DMS 273 treated with DMSO at 0.1 percent for 48 hours (cell line): ENCODE measurements around the gene ABCC3.

Experiments used
- DNase-seq: peaks from one replicate; lab custom pipeline; 2025; lab: John Stamatoyannopoulos, UW

Gene ABCC3

GRCh38 chr17:50737118-50737698 lies 102.5 kb downstream of the ABCC3 start:
- no peak for DNase-seq

GRCh38 chr17:50739098-50739497 lies 104.4 kb downstream of the ABCC3 start:
- no peak for DNase-seq
